IPS-18a (cell line): ENCODE results near the gene SACS.

Source experiments
- H3K27ac ChIP-seq: one replicate; pipeline ENCODE4 v1.5.1; 2013; ENCODE audit warnings: low read length
- H3K27me3 ChIP-seq: one replicate; pipeline ENCODE4 v1.6.1; 2013; ENCODE audit warnings: mild to moderate bottlenecking, low read length; ENCODE audit not compliant: control insufficient read depth, insufficient read depth
- H3K36me3 ChIP-seq: one replicate; pipeline ENCODE4 v1.6.1; 2013; ENCODE audit warnings: low read depth, low read length; ENCODE audit not compliant: control insufficient read depth
- H3K4me1 ChIP-seq: one replicate; pipeline ENCODE4 v1.6.1; 2013; ENCODE audit warnings: low read depth, low read length; ENCODE audit not compliant: control insufficient read depth
- H3K4me3 ChIP-seq: one replicate; pipeline ENCODE4 v1.5.1; 2013; ENCODE audit warnings: low read length
- H3K9ac ChIP-seq: one replicate; pipeline ENCODE4 v1.6.1; 2013; ENCODE audit warnings: mild to moderate bottlenecking, low read length, moderate library complexity
- H3K9me3 ChIP-seq: one replicate; pipeline ENCODE4 v1.6.1; 2013; ENCODE audit warnings: low read depth, low read length; ENCODE audit not compliant: control insufficient read depth

Gene SACS

GRCh38 chr13:23377983-23378632 lies 55.4 kb downstream of the SACS start:
- no peaks in the 10 kb centered on the region for H3K9me3 ChIP-seq
- H3K4me1 ChIP-seq, result peaks cover 23% of the 10 kb centered on the region
- peak overlapping the region; percentile 20 for H3K9ac ChIP-seq
- H3K27me3 ChIP-seq, result no peaks in the 10 kb centered on the region
- H3K36me3 ChIP-seq, result no peaks in the 10 kb centered on the region
- no peak overlapping the region for H3K4me3 ChIP-seq
- no peak overlapping the region for H3K27ac ChIP-seq

- peak overlapping the region; percentile 20 for H3K9ac ChIP-seq
- no peaks in the 10 kb centered on the region for H3K36me3 ChIP-seq
- no peak overlapping the region for H3K27ac ChIP-seq
Observed at GRCh38 chr13:23377579-23377978, 55.9 kb downstream of the SACS start.

GRCh38 chr13:23375001-23375971 lies 58.2 kb downstream of the SACS start:
- H3K4me1 ChIP-seq, result peaks cover 23% of the 10 kb centered on the region
- H3K4me3 ChIP-seq, result peak overlapping the region; percentile 64
- no peaks in the 10 kb centered on the region for H3K9me3 ChIP-seq
- peaks cover 17% of the 10 kb centered on the region for H3K36me3 ChIP-seq
- H3K27ac ChIP-seq, result no peak overlapping the region
- H3K9ac ChIP-seq, result peak overlapping the region; percentile 59
- H3K27me3 ChIP-seq, result no peaks in the 10 kb centered on the region

More at GRCh38 chr13:23377579-23377978, 55.9 kb downstream of the SACS start:
- H3K4me1 ChIP-seq, result peaks cover 23% of the 10 kb centered on the region
- H3K4me3 ChIP-seq, result no peak overlapping the region
- H3K9me3 ChIP-seq, result no peaks in the 10 kb centered on the region
- no peaks in the 10 kb centered on the region for H3K27me3 ChIP-seq

GRCh38 chr13:23372264-23372906 lies 61.1 kb downstream of the SACS start:
- no peak overlapping the region for H3K9ac ChIP-seq
- H3K4me3 ChIP-seq, result no peak overlapping the region
- H3K27me3 ChIP-seq, result no peaks in the 10 kb centered on the region
- no peak overlapping the region for H3K27ac ChIP-seq
- H3K36me3 ChIP-seq, result peaks cover 38% of the 10 kb centered on the region
- H3K4me1 ChIP-seq, result peaks cover 11% of the 10 kb centered on the region
- H3K9me3 ChIP-seq, result no peaks in the 10 kb centered on the region

- Histone ChIP-seq H3K27ac (no peak overlapping the region), H3K4me1 (no peaks in the 10 kb centered on the region), H3K9ac (no peak overlapping the region), H3K4me3 (no peak overlapping the region), H3K9me3 (no peaks in the 10 kb centered on the region), H3K36me3 (peaks cover 75% of the 10 kb centered on the region), H3K27me3 (no peaks in the 10 kb centered on the region)
Observed at GRCh38 chr13:23367907-23368306, 65.6 kb downstream of the SACS start.

- H3K27ac ChIP-seq, result no peak overlapping the region
- no peak overlapping the region for H3K9ac ChIP-seq
- H3K9me3 ChIP-seq, result no peaks in the 10 kb centered on the region
- H3K27me3 ChIP-seq, result no peaks in the 10 kb centered on the region
- no peaks in the 10 kb centered on the region for H3K4me1 ChIP-seq
- H3K36me3 ChIP-seq, result peaks cover 69% of the 10 kb centered on the region
- no peak overlapping the region for H3K4me3 ChIP-seq
Observed at GRCh38 chr13:23365652-23366051, 67.8 kb downstream of the SACS start.

- Histone ChIP-seq H3K9ac (no peak overlapping the region), H3K27ac (no peak overlapping the region), H3K4me1 (no peaks in the 10 kb centered on the region), H3K4me3 (no peak overlapping the region), H3K36me3 (peaks cover 64% of the 10 kb centered on the region), H3K27me3 (no peaks in the 10 kb centered on the region), H3K9me3 (no peaks in the 10 kb centered on the region)
Observed at GRCh38 chr13:23359882-23360281, 73.6 kb downstream of the SACS start.

GRCh38 chr13:23357349-23357748 lies 76.2 kb downstream of the SACS start:
- Histone ChIP-seq H3K9ac (no peak overlapping the region), H3K36me3 (peaks cover 67% of the 10 kb centered on the region), H3K4me3 (no peak overlapping the region), H3K9me3 (no peaks in the 10 kb centered on the region), H3K27ac (no peak overlapping the region), H3K4me1 (no peaks in the 10 kb centered on the region), H3K27me3 (no peaks in the 10 kb centered on the region)

GRCh38 chr13:23356368-23356767 lies 77.1 kb downstream of the SACS start:
- Histone ChIP-seq H3K27ac (no peak overlapping the region), H3K4me3 (no peak overlapping the region), H3K9me3 (no peaks in the 10 kb centered on the region), H3K27me3 (no peaks in the 10 kb centered on the region), H3K4me1 (no peaks in the 10 kb centered on the region), H3K36me3 (peaks cover 71% of the 10 kb centered on the region), H3K9ac (no peak overlapping the region)

- H3K4me1 ChIP-seq, result no peaks in the 10 kb centered on the region
- H3K27ac ChIP-seq, result no peak overlapping the region
- H3K36me3 ChIP-seq, result peaks cover 63% of the 10 kb centered on the region
- H3K9ac ChIP-seq, result no peak overlapping the region
- no peak overlapping the region for H3K4me3 ChIP-seq
- no peaks in the 10 kb centered on the region for H3K27me3 ChIP-seq
- no peaks in the 10 kb centered on the region for H3K9me3 ChIP-seq
Observed at GRCh38 chr13:23354520-23354919, 79.0 kb downstream of the SACS start.

- no peaks in the 10 kb centered on the region for H3K9me3 ChIP-seq
- H3K27me3 ChIP-seq, result no peaks in the 10 kb centered on the region
- H3K4me3 ChIP-seq, result no peak overlapping the region
- no peaks in the 10 kb centered on the region for H3K4me1 ChIP-seq
- peaks cover 46% of the 10 kb centered on the region for H3K36me3 ChIP-seq
- H3K9ac ChIP-seq, result no peak overlapping the region
- no peak overlapping the region for H3K27ac ChIP-seq
Observed at GRCh38 chr13:23352161-23352560, 81.3 kb downstream of the SACS start.
